Stimulated activated naive CD8-positive, alpha-beta T cell treated with anti-CD3 and anti-CD28 coated beads, Interleukin-15, Interleukin-2, amounts not matched to agents 100 U/mL and 50 U/mL, for 24 hours (primary cell): ENCODE measurements around the gene STYXL1.
A peak's percentile ranks its signal among the peaks of the same experiment; 100 is the strongest.

Source experiments
- ATAC-seq: fragments of 150-1000 bp; cut with Tn5 transposase; one replicate; pipeline ENCODE4 v1.10.0; 2021
- DNase-seq: peaks from one replicate; pipeline ENCODE4 v3.0.0; 2021

The STYXL1 gene

GRCh38 chr7:75979759-75980429 lies 67.9 kb downstream of the STYXL1 start:
- no peak for DNase-seq
- no peak for ATAC-seq

- ATAC-seq (no peak), DNase-seq (no peak)
Measured at GRCh38 chr7:75977743-75978142, 70.1 kb downstream of the STYXL1 start.

GRCh38 chr7:75971961-75972763 lies 75.6 kb downstream of the STYXL1 start:
- DNase-seq, result peak; percentile 1
- ATAC-seq, result no peak

GRCh38 chr7:75971309-75971960 lies 76.4 kb downstream of the STYXL1 start:
- DNase-seq, result peak; percentile 2
- ATAC-seq, result no peak

GRCh38 chr7:75969704-75970498 lies 77.9 kb downstream of the STYXL1 start:
- ATAC-seq (no peak), DNase-seq (no peak)

GRCh38 chr7:75969182-75969581 lies 78.6 kb downstream of the STYXL1 start:
- no peak for DNase-seq
- no peak for ATAC-seq

- DNase-seq (no peak), ATAC-seq (no peak)
Measured at GRCh38 chr7:75968561-75969001, 79.2 kb downstream of the STYXL1 start.

GRCh38 chr7:75968012-75968411 lies 79.8 kb downstream of the STYXL1 start:
- DNase-seq (no peak), ATAC-seq (no peak)

GRCh38 chr7:75967487-75967997 lies 80.3 kb downstream of the STYXL1 start:
- ATAC-seq, result no peak
- DNase-seq, result no peak

- ATAC-seq, result no peak
- no peak for DNase-seq
Measured at GRCh38 chr7:75967055-75967454, 80.7 kb downstream of the STYXL1 start.

GRCh38 chr7:75966190-75966961 lies 81.4 kb downstream of the STYXL1 start:
- ATAC-seq, result no peak
- DNase-seq, result no peak

GRCh38 chr7:75965617-75966016 lies 82.2 kb downstream of the STYXL1 start:
- ATAC-seq (no peak), DNase-seq (peak; percentile 1)

- no peak for ATAC-seq
Measured at GRCh38 chr7:75963381-75963995, 84.3 kb downstream of the STYXL1 start.

GRCh38 chr7:75962607-75963380 lies 85.0 kb downstream of the STYXL1 start:
- ATAC-seq (no peak), DNase-seq (no peak)

More at GRCh38 chr7:75963381-75963995, 84.3 kb downstream of the STYXL1 start:
- no peak for DNase-seq

- no peak for ATAC-seq
Measured at GRCh38 chr7:75961218-75961617, 86.6 kb downstream of the STYXL1 start.

GRCh38 chr7:75960372-75960771 lies 87.4 kb downstream of the STYXL1 start:
- DNase-seq, result no peak

More at GRCh38 chr7:75961218-75961617, 86.6 kb downstream of the STYXL1 start:
- no peak for DNase-seq

GRCh38 chr7:75958802-75959543 lies 88.8 kb downstream of the STYXL1 start:
- no peak for DNase-seq
- no peak for ATAC-seq

More at GRCh38 chr7:75960372-75960771, 87.4 kb downstream of the STYXL1 start:
- no peak for ATAC-seq

GRCh38 chr7:75957021-75957736 lies 90.6 kb downstream of the STYXL1 start:
- ATAC-seq (no peak), DNase-seq (no peak)
